ENCODE measurements around the gene OR4N2. TPM values are rescaled to one million over a fixed set of nuclear protein-coding genes. Genes with fewer than 3 reads are reported as not detected.

Gene OR4N2
- total RNA-seq, 1 donor from 2014 or later: not detected

GRCh38 chr14:19873178-19873577, 69.6 kb downstream of the OR4N2 start:
- no peaks in the 10 kb centered on the region for H3K9me3 ChIP-seq
- no peaks in the 10 kb centered on the region for H3K27me3 ChIP-seq (ENCODE audit: low read depth)
- ATAC-seq (no peak), DNase-seq (no peak)
- TF ChIP-seq, protein P1, sequence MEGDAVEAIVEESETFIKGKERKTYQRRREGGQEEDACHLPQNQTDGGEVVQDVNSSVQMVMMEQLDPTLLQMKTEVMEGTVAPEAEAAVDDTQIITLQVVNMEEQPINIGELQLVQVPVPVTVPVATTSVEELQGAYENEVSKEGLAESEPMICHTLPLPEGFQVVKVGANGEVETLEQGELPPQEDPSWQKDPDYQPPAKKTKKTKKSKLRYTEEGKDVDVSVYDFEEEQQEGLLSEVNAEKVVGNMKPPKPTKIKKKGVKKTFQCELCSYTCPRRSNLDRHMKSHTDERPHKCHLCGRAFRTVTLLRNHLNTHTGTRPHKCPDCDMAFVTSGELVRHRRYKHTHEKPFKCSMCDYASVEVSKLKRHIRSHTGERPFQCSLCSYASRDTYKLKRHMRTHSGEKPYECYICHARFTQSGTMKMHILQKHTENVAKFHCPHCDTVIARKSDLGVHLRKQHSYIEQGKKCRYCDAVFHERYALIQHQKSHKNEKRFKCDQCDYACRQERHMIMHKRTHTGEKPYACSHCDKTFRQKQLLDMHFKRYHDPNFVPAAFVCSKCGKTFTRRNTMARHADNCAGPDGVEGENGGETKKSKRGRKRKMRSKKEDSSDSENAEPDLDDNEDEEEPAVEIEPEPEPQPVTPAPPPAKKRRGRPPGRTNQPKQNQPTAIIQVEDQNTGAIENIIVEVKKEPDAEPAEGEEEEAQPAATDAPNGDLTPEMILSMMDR (IDR thresholded peaks at IDR 0.05): no peak
- no peak overlapping the region for H3K27ac ChIP-seq
- intact Hi-C loops (cut with DNase I): no loop called here
- H3K4me1 ChIP-seq: no peaks in the 10 kb centered on the region
- H3K4me3 ChIP-seq: no peak overlapping the region
- no peaks in the 10 kb centered on the region for H3K36me3 ChIP-seq

DNA sequence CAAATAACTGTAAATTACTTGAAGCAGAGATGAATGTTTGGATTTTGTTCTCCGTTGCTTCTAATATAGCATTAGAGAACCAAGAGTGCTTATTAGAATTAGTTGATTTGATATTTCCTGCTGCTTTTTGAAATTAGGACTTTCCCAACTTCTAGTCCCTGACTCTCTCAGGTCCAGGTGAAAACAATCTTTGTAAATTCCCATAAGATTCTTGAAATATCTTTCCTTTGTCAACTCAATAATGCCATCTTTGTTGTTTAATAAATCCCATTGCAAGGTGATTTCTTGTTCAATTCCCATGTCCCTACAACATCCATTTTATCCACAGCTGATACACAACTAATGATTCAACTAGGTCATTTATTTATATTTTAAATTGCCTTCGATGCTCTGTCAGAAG, 71.3 kb downstream of the OR4N2 start, which contains the start of gene OR4K2:
Gene OR4K2, plus strand, starts transcription at position 301 of the 400 bp plus-strand sequence. CDS start 1,126 bp downstream, outside the sequence.
- intact Hi-C loops (cut with DNase I): no loop called here
- TF ChIP-seq, protein P1 (IDR thresholded peaks at IDR 0.05): no peak
- Histone ChIP-seq H3K4me3 (no peak within 1 kb of the TSS), H3K36me3 (no peaks in the 10 kb centered on the region), H3K9me3 (no peaks in the 10 kb centered on the region), H3K4me1 (no peaks in the 10 kb centered on the region), H3K27me3 (ENCODE audit: low read depth) (no peaks in the 10 kb centered on the region), H3K27ac (no peak within 1 kb of the TSS)
- no peak for ATAC-seq
- DNase-seq: no peak

DNA sequence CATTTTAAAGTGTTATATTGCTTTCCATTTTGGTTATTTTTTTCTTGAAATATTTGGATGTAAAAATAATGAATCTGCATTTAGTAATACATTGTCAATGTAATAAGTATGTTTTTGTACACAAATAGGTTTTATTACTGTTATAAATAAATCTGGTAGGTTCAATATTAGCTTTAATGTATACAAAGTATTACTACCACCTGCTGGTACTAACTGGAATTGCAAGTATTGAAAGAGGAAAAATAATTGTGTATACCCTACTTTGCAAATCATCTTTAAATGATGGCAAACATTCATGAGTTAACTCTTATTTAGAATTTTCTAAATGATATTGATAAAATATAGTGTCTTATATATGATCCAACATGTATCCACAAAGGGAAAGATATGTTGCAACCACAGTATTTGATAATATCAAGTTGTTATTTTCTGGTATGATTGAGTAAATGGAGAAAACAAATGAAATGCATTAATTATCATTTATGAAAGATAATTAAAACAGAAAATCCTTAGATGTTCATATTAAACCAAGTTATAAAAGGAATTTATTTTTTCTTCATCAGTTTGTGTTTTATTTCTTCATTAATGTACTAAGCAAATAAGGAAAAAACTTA, 74.6 kb downstream of the OR4N2 start:
- no peaks in the 10 kb centered on the region for H3K9me3 ChIP-seq
- H3K27me3 ChIP-seq (ENCODE audit: low read depth): no peaks in the 10 kb centered on the region
- no peak overlapping the region for H3K4me3 ChIP-seq
- intact Hi-C loops (cut with DNase I): no loop called here
- TF ChIP-seq, protein P1 (IDR thresholded peaks at IDR 0.05): peak; percentile 60
- H3K36me3 ChIP-seq: no peaks in the 10 kb centered on the region
- no peak for DNase-seq
- no peak for ATAC-seq
- H3K27ac ChIP-seq: no peak overlapping the region
- no peaks in the 10 kb centered on the region for H3K4me1 ChIP-seq

Other genes with a start within 250 kb of the OR4N2 start
- not detected for gene OR11H2, start 89.9 kb upstream of the OR4N2 start, total RNA-seq
- not detected for gene OR4Q3, start 60.2 kb upstream of the OR4N2 start, total RNA-seq
- gene OR4M1, start 30.3 kb upstream of the OR4N2 start, total RNA-seq: not detected
- not detected for gene OR4K2, start 71.4 kb downstream of the OR4N2 start, total RNA-seq
- gene OR4K5, start 116.8 kb downstream of the OR4N2 start, total RNA-seq: not detected
- not detected for gene OR4K1, start 127.1 kb downstream of the OR4N2 start, total RNA-seq
- not detected for gene OR4K15, start 171.8 kb downstream of the OR4N2 start, total RNA-seq
- gene OR4Q2, start 198.4 kb downstream of the OR4N2 start, total RNA-seq: not detected
- not detected for gene OR4K14, start 215.5 kb downstream of the OR4N2 start, total RNA-seq
- not detected for gene OR4K13, start 232.3 kb downstream of the OR4N2 start, total RNA-seq

All from lower lobe of right lung (tissue), 2 donors.